Activated naive CD8-positive, alpha-beta T cell treated with anti-CD3 and anti-CD28 coated beads, Interleukin-2, amount 50 U/mL, for 24 hours (primary cell): ENCODE data around the gene TMEM63C.

Experiments used
- ATAC-seq: fragments of 150-1000 bp; cut with Tn5 transposase; one replicate; pipeline ENCODE4 v1.10.0; 2021
- DNase-seq: peaks from one replicate; pipeline ENCODE4 v3.0.0; 2021
- H3K27ac Mint-ChIP-seq: one replicate; pipeline ENCODE4 v1.8.0; 2021; ENCODE audit warnings: mild to moderate bottlenecking, mixed read lengths
- H3K27me3 Mint-ChIP-seq: one replicate; pipeline ENCODE4 v1.8.0; 2021; ENCODE audit warnings: mixed read lengths
- H3K36me3 Mint-ChIP-seq: one replicate; pipeline ENCODE4 v1.8.0; 2021; ENCODE audit warnings: low read depth, mixed read lengths
- H3K4me1 Mint-ChIP-seq: one replicate; pipeline ENCODE4 v1.8.0; 2021; ENCODE audit warnings: mixed read lengths
- H3K4me3 Mint-ChIP-seq: one replicate; pipeline ENCODE4 v1.8.0; 2021; ENCODE audit warnings: mild to moderate bottlenecking, moderate library complexity, mixed read lengths
- H3K9me3 Mint-ChIP-seq: one replicate; pipeline ENCODE4 v1.8.0; 2021; ENCODE audit warnings: mixed read lengths

TMEM63C gene

GRCh38 chr14:77181603-77182437 lies at the start of gene TMEM63C:
TSS of gene TMEM63C (plus strand) at chr14:77181798. CDS start at chr14:77218814, 37,016 bp downstream.
- H3K27ac Mint-ChIP-seq = peak within 1 kb of the TSS; percentile 27
- H3K27me3 Mint-ChIP-seq = peaks cover 29% of the 10 kb centered on the region
- ATAC-seq (peak; percentile 86), DNase-seq (peak; percentile 74)
- peaks cover 18% of the 10 kb centered on the region for H3K4me1 Mint-ChIP-seq
- no peaks in the 10 kb centered on the region for H3K9me3 Mint-ChIP-seq
- H3K36me3 Mint-ChIP-seq = no peaks in the 10 kb centered on the region
- peak within 1 kb of the TSS; percentile 70 for H3K4me3 Mint-ChIP-seq

- DNase-seq = no peak
Observed at GRCh38 chr14:77131871-77132486, 49.6 kb upstream of the TMEM63C start.

DNA sequence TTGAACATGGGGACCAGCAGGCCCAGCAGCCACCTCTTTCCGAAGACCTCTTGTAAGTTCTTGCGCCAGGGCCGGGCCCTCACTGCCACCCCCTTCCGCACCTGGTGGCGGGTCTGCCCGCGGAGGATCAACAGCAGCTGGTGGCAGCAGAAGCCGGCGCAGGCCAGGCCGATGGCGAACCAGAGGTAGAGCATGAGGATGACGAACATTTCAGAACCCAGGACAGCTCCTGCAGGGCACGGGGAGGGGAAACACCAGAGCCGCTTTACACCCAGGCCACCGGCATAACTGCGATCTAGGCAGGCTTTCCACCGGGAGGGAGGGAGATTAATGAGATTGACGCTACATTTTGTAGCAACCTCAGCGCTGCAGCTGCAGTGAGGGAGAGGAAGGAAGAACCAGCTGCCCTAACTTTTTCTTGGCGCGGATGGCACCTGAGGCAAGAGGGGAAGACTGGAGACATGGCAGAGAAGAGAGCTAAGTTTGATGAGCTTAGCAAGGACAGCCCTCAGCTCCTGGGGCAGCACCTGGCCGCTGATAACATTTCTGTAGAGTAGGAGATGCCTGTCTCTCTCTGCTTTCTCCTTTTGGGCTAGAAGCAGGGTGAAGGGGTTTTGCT lies 47.8 kb upstream of the TMEM63C start:
- Mint-ChIP-seq H3K36me3 (no peaks in the 10 kb centered on the region), H3K9me3 (no peaks in the 10 kb centered on the region), H3K27me3 (peaks cover 58% of the 10 kb centered on the region), H3K4me1 (peaks cover 2% of the 10 kb centered on the region), H3K27ac (no peak overlapping the region), H3K4me3 (no peak overlapping the region)
- peak; percentile 69 for DNase-seq
- ATAC-seq = peak; percentile 58

More at GRCh38 chr14:77131871-77132486, 49.6 kb upstream of the TMEM63C start:
- H3K27me3 Mint-ChIP-seq = peaks cover 55% of the 10 kb centered on the region
- H3K27ac Mint-ChIP-seq = no peak overlapping the region
- no peak for ATAC-seq
- peaks cover 2% of the 10 kb centered on the region for H3K4me1 Mint-ChIP-seq
- no peaks in the 10 kb centered on the region for H3K9me3 Mint-ChIP-seq
- no peak overlapping the region for H3K4me3 Mint-ChIP-seq
- no peaks in the 10 kb centered on the region for H3K36me3 Mint-ChIP-seq

- Mint-ChIP-seq H3K27ac (no peak overlapping the region), H3K36me3 (no peaks in the 10 kb centered on the region), H3K9me3 (no peaks in the 10 kb centered on the region), H3K4me3 (no peak overlapping the region), H3K27me3 (peaks cover 70% of the 10 kb centered on the region), H3K4me1 (peaks cover 18% of the 10 kb centered on the region)
- ATAC-seq = no peak
- DNase-seq = no peak
Observed at GRCh38 chr14:77139022-77139421, 42.6 kb upstream of the TMEM63C start.

DNA sequence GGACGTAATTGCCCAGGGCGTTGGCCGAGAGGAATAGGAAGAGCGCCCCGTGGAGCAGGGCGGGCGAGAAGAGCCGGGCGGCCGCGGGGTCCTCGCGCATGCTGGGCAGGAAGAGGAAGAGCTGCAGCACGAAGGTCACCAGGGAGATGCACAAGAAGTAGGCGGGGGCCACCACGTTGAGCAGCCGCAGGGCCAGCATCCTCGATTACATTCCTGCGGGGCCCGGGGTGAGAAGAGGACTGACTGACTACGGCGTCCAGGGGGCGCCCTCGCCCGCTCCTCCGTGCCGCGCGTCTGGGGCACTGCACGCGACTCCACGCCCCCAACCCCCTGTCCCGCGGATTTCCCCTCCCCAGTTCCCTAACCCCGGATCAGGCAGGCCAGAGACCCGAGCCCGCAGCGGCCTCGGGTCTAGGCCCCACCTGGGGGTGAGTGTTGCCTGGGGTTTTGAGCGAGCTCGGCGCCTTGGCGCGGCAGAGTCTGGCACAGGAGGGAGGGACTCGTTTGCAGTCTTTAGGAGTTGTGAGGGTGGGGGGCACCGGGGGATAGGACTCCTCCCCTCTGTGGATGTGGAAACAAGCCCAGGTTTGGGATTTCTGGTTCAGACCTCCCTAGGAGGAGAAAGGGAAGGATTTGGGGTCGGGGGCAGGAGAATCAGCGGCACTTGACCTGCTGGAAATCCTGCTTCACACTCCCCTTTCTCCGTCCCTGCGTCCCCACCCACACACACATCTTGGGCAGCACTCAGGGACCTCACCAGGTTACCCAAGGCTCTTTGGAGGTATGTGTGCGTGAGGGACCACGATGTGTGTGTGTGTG lies 41.8 kb upstream of the TMEM63C start:
- Mint-ChIP-seq H3K9me3 (no peaks in the 10 kb centered on the region), H3K27me3 (peaks cover 68% of the 10 kb centered on the region), H3K27ac (no peak overlapping the region), H3K4me1 (peaks cover 18% of the 10 kb centered on the region), H3K36me3 (no peaks in the 10 kb centered on the region), H3K4me3 (peak overlapping the region; percentile 42)
- ATAC-seq (peak; percentile 71), DNase-seq (peak; percentile 65)

DNA sequence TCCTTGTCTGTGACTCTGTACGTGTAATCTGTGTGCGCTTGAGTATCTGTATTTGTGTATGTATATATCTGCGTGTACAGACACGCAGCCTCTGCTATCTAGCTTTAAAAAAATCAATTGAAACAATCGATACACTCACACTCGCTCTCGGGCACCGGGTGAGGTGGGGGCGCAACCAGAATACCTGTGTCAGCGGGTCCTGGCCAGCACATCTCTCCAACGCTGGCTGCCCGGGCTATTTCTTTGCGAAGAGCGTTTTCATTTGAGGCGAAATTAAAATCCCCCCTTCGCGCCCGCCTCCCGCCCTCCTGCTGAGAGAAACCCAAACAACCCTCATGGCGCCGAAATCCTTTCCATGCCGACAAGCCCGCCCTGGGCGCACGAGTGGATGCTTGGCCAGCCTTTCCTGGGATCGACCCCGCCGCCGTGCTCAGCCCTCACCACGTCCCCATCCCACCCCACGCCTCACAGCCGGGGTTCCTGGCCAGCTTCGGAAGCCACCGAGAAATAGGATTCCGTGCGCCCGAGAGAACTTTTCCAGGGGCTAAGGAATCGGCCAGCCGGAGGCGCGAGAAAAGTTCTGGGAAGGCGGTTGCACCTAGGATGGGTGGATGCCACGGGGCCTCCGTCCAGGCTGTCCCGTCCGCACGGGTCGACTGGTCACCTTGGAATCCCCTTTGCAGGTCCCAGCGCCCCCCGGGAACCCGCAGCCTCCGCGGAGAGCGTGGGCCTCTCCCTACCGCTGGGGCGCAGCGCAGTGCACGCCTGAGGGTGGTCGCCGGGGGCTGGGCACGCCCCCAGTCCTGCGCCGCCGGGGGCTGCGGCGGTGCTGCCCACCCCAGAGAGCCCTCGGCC lies 41.0 kb upstream of the TMEM63C start:
- DNase-seq = no peak
- no peaks in the 10 kb centered on the region for H3K36me3 Mint-ChIP-seq
- H3K4me1 Mint-ChIP-seq = peaks cover 18% of the 10 kb centered on the region
- H3K9me3 Mint-ChIP-seq = no peaks in the 10 kb centered on the region
- H3K27ac Mint-ChIP-seq = no peak overlapping the region
- no peak for ATAC-seq
- H3K27me3 Mint-ChIP-seq = peaks cover 71% of the 10 kb centered on the region
- H3K4me3 Mint-ChIP-seq = peak overlapping the region; percentile 42

GRCh38 chr14:77141214-77142004 lies 40.2 kb upstream of the TMEM63C start, which contains the start of gene ZDHHC22:
TSS of gene ZDHHC22 (minus strand) at chr14:77141791. CDS start at chr14:77139738, 2,053 bp downstream.
- Mint-ChIP-seq H3K4me3 (no peak within 1 kb of the TSS), H3K27me3 (peaks cover 72% of the 10 kb centered on the region), H3K36me3 (no peaks in the 10 kb centered on the region)

GRCh38 chr14:77142005-77142800 lies 39.4 kb upstream of the TMEM63C start:
- Mint-ChIP-seq H3K27me3 (peaks cover 76% of the 10 kb centered on the region), H3K36me3 (no peaks in the 10 kb centered on the region), H3K4me3 (no peak overlapping the region), H3K9me3 (no peaks in the 10 kb centered on the region), H3K4me1 (peaks cover 18% of the 10 kb centered on the region), H3K27ac (no peak overlapping the region)
- ATAC-seq (no peak), DNase-seq (no peak)

More at GRCh38 chr14:77141214-77142004, 40.2 kb upstream of the TMEM63C start, which contains the start of gene ZDHHC22:
- Mint-ChIP-seq H3K27ac (no peak within 1 kb of the TSS), H3K4me1 (peaks cover 18% of the 10 kb centered on the region), H3K9me3 (no peaks in the 10 kb centered on the region)
- DNase-seq = peak; percentile 32
- peak; percentile 47 for ATAC-seq

- ATAC-seq = no peak
- Mint-ChIP-seq H3K27ac (no peak overlapping the region), H3K4me3 (no peak overlapping the region), H3K27me3 (peaks cover 71% of the 10 kb centered on the region), H3K9me3 (no peaks in the 10 kb centered on the region), H3K4me1 (peaks cover 18% of the 10 kb centered on the region), H3K36me3 (no peaks in the 10 kb centered on the region)
- no peak for DNase-seq
Observed at GRCh38 chr14:77143071-77143470, 38.5 kb upstream of the TMEM63C start.

DNA sequence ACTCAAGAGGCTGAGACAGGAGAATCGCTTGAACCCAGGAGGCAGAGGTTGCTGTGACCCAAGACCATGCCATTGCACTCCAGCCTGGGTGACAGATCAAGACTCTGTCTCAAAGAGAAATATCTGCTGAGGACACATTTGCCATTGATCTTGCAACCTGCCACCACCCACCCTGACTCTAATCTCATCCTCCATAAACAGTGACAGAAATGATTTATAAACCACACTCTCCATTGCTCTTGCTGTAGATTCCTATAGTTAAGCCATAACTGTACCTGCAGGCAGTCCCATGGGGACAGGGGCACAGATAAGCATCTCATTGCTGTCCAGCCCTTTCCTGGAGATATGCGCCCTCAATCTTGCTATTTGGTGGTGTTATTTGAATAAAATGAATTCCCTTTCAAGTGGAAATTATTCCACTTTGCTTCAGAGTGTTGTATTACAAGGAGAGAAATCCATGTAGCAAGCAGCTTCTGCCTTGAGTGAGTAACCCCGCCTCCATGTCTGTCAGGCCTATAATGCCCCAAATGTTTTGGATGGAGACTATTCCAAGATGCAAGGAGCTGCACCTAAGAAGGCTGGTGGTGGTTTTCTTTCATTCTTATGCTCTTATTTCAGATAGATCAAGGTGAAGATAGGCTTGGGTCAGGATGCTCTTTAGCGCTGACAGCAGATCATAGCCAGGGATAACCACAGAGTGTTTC lies 37.0 kb upstream of the TMEM63C start:
- Mint-ChIP-seq H3K9me3 (no peaks in the 10 kb centered on the region), H3K27ac (no peak overlapping the region), H3K27me3 (peaks cover 67% of the 10 kb centered on the region), H3K36me3 (no peaks in the 10 kb centered on the region), H3K4me1 (peaks cover 12% of the 10 kb centered on the region), H3K4me3 (no peak overlapping the region)
- ATAC-seq (no peak), DNase-seq (no peak)

GRCh38 chr14:77145975-77146740 lies 35.4 kb upstream of the TMEM63C start:
- Mint-ChIP-seq H3K36me3 (no peaks in the 10 kb centered on the region), H3K9me3 (no peaks in the 10 kb centered on the region), H3K4me1 (peaks cover 3% of the 10 kb centered on the region), H3K4me3 (no peak overlapping the region), H3K27me3 (peaks cover 55% of the 10 kb centered on the region), H3K27ac (no peak overlapping the region)
- ATAC-seq (no peak), DNase-seq (no peak)
